ENCODE measurements around the gene SFT2D3.

SFT2D3 gene, protein sequence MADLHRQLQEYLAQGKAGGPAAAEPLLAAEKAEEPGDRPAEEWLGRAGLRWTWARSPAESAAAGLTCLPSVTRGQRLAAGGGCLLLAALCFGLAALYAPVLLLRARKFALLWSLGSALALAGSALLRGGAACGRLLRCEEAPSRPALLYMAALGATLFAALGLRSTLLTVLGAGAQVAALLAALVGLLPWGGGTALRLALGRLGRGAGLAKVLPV

DNA sequence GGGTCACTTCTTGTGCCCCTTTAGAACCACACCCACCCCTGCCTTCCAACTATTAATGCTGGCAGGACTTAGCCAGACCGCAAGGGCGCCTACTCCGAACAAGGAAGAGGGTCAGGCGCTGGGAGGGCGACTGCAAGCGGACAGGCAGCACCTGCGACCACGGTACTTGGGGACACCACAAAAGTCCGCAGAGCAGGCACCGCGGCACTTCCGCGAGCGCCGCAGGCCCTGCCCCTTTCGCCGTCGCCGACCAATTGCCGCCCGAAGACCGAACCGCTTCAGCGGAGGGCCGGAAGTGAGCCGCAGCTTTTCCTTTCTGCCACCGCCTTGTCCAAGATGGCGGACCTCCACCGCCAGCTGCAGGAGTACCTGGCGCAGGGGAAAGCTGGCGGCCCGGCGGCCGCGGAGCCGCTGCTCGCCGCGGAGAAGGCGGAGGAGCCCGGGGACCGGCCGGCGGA, at the start of gene SFT2D3:
Gene SFT2D3, plus strand, starts transcription at position 305 of the 458 bp plus-strand sequence. Its CDS starts 32 bp downstream, at position 337.
- TF ChIP-seq GATA2 (IDR thresholded peaks at IDR 0.05; ENCODE audit: low read depth, low read length), result no peak
- no peak for TF ChIP-seq GATA3 (IDR thresholded peaks at IDR 0.05; ENCODE audit: low read depth, low read length)

GRCh38 chr2:127651971-127652550, 49.2 kb upstream of the SFT2D3 start:
- TF ChIP-seq GATA3 (IDR thresholded peaks at IDR 0.05; ENCODE audit: low read depth, low read length) (no peak), GATA2 (IDR thresholded peaks at IDR 0.05; ENCODE audit: low read depth, low read length) (no peak)

DNA sequence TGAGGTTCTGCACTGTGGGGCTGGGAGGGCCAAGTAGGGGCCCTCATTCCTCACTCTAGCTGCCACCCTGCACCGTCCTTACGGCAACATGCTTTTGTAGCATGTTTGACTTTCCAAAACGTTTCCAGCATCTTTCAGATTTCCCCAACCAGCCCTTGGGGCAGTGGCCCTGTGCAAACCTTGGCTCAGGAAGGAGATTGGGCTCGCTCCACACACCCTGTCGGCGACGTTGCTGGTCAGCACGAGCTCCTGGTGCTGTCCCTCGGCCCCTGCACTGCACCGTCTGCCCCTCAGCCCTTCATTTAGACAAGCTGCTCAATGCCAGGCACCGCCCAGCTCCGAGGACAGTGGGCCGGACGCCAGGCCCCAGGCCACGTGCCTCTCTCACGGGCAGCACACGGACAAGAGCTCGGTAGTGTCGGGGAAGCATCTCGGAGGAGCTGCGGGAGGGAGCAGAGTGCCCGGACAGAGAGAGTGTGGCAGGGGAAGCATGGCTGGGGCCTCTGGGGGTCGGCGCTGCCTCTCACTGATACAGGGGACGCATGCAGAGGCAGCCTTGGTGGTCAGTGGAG, 48.4 kb upstream of the SFT2D3 start:
- TF ChIP-seq GATA2 (IDR thresholded peaks at IDR 0.05; ENCODE audit: low read depth, low read length), result no peak
- no peak for TF ChIP-seq GATA3 (IDR thresholded peaks at IDR 0.05; ENCODE audit: low read depth, low read length)

- no peak for TF ChIP-seq GATA2 (IDR thresholded peaks at IDR 0.05; ENCODE audit: low read depth, low read length)
- TF ChIP-seq GATA3 (IDR thresholded peaks at IDR 0.05; ENCODE audit: low read depth, low read length), result no peak
Observed at GRCh38 chr2:127653421-127654083, 47.7 kb upstream of the SFT2D3 start.

GRCh38 chr2:127654084-127654837, 47.0 kb upstream of the SFT2D3 start:
- TF ChIP-seq GATA3 (IDR thresholded peaks at IDR 0.05; ENCODE audit: low read depth, low read length), result no peak
- no peak for TF ChIP-seq GATA2 (IDR thresholded peaks at IDR 0.05; ENCODE audit: low read depth, low read length)

- TF ChIP-seq GATA2 (IDR thresholded peaks at IDR 0.05; ENCODE audit: low read depth, low read length) (no peak), GATA3 (IDR thresholded peaks at IDR 0.05; ENCODE audit: low read depth, low read length) (no peak)
Observed at GRCh38 chr2:127654838-127655175, 46.5 kb upstream of the SFT2D3 start.

- TF ChIP-seq GATA2 (IDR thresholded peaks at IDR 0.05; ENCODE audit: low read depth, low read length) (no peak), GATA3 (IDR thresholded peaks at IDR 0.05; ENCODE audit: low read depth, low read length) (no peak)
Observed at GRCh38 chr2:127655209-127656073, 45.9 kb upstream of the SFT2D3 start.

GRCh38 chr2:127656569-127657231, 44.6 kb upstream of the SFT2D3 start:
- TF ChIP-seq GATA2 (IDR thresholded peaks at IDR 0.05; ENCODE audit: low read depth, low read length) (no peak), GATA3 (IDR thresholded peaks at IDR 0.05; ENCODE audit: low read depth, low read length) (no peak)

GRCh38 chr2:127657232-127657595, 44.1 kb upstream of the SFT2D3 start:
- TF ChIP-seq GATA3 (IDR thresholded peaks at IDR 0.05; ENCODE audit: low read depth, low read length), result no peak
- no peak for TF ChIP-seq GATA2 (IDR thresholded peaks at IDR 0.05; ENCODE audit: low read depth, low read length)

DNA sequence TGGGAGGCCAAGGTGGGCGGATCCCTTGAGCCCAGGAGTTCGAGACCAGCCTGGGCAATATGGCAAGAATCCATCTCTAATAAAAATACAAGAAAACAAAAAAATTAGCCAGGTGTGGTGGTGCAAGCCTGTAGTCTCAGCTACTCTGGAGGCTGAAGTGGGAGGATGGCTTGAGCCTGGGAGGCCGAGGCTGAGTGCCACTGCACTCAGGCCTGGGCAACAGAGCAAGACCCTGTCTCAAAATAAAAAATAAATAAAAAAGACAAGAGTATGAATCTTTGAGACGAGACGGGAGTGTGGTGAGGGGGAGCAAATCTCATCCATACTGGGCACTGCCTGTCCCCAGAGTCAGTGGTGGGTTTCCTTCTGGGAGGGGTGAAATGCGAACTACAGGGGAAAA, 43.2 kb upstream of the SFT2D3 start:
- no peak for TF ChIP-seq GATA3 (IDR thresholded peaks at IDR 0.05; ENCODE audit: low read depth, low read length)
- TF ChIP-seq GATA2 (IDR thresholded peaks at IDR 0.05; ENCODE audit: low read depth, low read length), result no peak

GRCh38 chr2:127658641-127659407, 42.5 kb upstream of the SFT2D3 start:
- TF ChIP-seq GATA2 (IDR thresholded peaks at IDR 0.05; ENCODE audit: low read depth, low read length) (no peak), GATA3 (IDR thresholded peaks at IDR 0.05; ENCODE audit: low read depth, low read length) (no peak)
